Activated T-helper 1 cell treated with anti-CD3 and anti-CD28 coated beads, Interleukin-2, amount 50 U/mL, for 16 hours (primary cell): ENCODE data around the gene MUC5AC.
"Not testable (repeated sequence)": the region's sequence is repeated elsewhere in the genome, so short reads cannot be mapped to it uniquely, and the experiment has no call there.

ENCODE experiments used
- DNase-seq, 2 donors: peaks; one replicate each; pipeline ENCODE4 v3.0.0-alpha.2; 2020; ENCODE audit warnings: low read depth in 1 of 2, low spot score in 1 of 2

MUC5AC gene

DNA sequence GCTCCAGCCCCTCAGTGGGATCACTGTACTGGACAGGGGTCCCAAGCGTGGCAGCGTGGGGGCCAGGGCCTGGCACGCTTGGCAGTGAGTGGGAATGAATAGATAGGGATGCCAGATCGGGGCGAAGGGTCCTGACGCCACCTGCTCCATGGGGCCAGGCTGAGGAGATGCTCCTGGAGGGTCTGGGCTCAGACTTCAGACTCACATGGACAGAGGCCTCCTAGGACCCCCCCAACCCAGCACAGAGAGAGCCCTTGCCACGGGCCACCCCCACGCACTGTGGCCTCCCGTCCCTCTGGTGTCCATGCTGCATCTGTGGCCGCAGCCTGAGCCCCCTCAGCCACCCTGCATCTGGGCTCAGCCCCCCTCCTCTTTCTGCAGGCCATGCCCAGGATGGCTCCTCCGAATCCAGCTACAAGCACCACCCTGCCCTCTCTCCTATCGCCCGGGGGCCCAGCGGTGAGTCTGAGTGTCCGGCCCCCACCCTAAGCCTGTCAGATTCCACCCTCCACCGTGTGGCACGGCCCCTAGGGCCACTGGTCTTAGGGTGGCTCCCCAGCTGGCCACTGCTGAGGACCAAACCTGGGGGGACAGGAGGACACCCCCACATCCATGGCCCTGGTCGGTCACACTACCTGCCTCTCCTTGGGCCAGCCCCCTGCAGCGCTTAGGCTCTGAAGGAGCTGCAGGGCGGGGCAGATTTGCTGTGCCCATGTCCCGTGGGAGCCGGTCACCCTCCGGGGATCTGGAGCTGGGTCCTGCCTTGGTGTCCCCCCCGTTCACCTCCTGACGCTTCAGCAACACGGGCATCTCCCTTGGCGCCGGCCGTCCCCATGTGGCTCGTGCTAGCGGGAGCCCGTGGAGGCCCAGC lies 2.7 kb downstream of the MUC5AC start:
- no peak for DNase-seq

DNA sequence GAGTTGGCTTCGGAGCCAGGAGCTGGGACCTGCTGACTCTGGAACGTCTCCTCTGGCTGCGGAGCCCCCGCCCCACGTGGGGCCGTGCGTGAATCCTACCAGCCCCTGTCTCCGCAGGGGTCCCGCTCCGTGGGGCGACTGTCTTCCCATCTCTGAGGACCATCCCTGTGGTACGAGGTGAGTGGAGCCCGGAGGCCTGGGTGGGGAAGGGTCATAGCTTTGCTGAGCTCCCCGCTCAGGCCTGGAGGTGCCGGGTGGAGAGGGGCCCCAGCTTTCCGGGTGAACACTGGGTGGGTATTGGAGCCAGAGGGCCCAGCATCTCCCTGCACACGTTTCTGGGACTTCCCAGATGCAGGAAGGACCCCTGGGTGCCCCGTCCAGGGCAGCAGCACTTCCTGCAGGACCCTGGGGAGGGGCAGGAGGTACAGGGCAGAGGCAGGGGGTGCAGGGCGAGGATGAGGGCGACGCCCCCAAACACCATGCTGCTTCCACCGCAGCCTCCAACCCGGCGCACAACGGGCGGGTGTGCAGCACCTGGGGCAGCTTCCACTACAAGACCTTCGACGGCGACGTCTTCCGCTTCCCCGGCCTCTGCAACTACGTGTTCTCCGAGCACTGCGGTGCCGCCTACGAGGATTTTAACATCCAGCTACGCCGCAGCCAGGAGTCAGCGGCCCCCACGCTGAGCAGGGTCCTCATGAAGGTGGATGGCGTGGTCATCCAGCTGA lies 3.8 kb downstream of the MUC5AC start:
- no peak for DNase-seq

DNA sequence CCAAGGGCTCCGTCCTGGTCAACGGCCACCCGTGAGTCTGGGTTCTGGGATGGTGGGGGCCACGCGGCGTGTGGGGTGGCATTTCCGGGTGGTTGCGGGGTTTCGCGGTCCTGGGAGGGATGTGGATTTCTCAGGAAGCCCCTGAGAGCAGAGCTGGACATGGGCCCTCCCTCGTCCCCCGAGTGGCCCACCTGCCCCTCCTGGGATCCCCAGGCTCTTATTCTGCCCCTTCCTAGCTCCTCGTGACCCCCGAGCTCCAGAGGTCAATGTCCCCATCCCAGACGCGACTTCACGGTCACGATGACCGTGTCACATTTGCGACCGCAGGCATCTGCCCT lies 4.4 kb downstream of the MUC5AC start:
- DNase-seq = no peak

DNA sequence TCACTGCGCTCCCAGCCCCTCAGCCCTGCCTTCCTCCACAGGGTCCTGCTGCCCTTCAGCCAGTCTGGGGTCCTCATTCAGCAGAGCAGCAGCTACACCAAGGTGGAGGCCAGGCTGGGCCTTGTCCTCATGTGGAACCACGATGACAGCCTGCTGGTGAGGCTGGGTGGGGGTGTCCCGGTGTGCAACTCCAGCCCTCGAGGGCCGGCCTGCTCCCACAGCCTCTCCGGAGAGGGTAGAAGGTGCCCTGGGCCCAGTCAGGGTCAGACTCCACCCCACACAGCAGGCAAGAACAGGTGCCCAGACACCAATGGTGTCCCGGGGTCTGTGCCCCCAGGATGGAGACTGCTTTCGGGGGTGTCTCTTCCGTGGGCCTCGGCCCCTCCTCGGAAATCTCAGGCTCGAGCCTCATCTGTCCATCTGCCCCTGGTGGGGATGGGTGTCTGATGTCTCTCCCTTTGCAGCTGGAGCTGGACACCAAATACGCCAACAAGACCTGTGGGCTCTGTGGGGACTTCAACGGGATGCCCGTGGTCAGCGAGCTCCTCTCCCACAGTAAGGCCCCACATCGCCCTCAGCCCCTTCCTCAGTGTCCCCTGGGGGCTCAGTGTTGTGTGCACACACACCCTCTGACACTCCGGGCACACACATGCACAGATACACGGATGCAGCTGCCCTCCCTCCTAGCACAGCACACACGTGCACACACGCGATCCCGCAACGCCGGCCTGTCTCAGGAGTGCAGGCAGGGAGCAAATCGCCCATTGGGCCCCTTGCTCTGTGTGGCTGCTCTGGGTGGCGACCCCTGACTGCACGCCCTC lies 4.9 kb downstream of the MUC5AC start:
- DNase-seq = no peak

DNA sequence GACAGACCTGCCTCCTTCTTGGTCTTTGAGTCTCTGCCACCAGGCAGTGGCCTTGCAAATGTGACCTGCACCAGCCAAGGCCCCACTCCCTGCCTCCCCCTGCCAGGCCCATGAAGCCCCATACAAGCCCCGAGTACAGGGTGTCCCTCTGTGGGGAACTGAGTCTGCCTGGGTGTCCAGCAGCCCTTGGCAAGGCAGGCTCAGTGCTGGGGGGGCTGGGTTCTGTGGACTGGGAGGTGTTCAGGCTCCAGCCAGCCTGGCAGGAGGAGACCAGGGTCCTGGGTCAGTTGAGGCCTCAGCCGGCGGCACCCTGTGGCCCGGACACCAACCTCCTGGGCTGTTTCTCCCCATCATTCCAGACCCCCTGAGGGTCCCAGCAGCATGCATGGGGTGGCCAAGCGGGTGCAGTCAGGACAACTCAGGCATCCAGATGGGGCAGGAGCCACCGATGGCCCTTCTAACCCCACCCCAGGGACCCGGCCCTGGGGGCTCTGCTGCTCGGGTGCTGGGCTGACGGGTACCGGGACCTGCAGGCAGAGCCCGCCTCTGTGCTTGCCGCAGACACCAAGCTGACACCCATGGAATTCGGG lies 5.7 kb downstream of the MUC5AC start:
- DNase-seq = no peak

DNA sequence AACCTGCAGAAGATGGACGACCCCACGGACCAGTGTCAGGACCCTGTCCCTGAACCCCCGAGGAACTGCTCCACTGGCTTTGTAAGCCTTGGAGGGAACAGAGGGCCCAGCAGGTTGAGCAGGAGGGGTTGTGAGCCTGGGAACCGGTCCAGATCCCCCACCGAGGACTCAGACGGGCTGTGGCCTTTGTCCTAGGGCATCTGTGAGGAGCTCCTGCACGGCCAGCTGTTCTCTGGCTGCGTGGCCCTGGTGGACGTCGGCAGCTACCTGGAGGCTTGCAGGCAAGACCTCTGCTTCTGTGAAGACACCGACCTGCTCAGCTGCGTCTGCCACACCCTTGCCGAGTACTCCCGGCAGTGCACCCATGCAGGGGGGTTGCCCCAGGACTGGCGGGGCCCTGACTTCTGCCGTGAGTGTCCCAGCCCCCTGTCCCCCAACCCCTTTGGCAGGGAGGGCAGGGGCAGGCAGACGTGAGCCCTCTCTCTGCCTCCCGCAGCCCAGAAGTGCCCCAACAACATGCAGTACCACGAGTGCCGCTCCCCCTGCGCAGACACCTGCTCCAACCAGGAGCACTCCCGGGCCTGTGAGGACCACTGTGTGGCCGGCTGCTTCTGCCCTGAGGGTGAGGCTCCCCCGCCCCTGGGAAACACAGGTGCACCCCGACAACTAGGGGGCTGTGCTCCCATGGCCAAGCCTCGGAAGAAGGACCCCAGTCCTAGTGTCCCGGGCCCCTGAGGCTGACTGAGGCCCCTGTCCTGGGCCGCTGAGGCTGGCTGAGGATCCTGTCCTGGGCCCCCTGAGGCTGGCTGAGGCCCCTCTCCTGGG lies 6.4 kb downstream of the MUC5AC start:
- DNase-seq = no peak

DNA sequence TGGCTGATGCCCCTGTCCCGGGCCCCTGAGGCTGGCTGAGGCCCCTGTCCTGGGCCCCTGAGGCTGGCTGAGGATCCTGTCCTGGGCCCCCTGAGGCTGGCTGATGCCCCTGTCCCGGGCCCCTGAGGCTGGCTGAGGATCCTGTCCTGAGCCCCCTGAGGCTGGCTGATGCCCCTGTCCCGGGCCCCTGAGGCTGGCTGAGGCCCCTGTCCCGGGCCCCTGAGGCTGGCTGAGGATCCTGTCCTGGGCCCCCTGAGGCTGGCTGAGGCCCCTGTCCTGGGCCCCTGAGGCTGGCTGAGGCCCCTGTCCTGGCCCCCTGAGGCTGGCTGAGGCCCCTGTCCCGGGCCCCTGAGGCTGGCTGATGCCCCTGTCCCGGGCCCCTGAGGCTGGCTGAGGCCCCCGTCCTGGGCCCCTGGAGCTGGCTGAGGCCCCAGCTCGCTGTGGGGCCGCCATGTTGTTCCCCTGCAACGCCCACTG lies 7.1 kb downstream of the MUC5AC start:
- DNase-seq = not testable (repeated sequence)

DNA sequence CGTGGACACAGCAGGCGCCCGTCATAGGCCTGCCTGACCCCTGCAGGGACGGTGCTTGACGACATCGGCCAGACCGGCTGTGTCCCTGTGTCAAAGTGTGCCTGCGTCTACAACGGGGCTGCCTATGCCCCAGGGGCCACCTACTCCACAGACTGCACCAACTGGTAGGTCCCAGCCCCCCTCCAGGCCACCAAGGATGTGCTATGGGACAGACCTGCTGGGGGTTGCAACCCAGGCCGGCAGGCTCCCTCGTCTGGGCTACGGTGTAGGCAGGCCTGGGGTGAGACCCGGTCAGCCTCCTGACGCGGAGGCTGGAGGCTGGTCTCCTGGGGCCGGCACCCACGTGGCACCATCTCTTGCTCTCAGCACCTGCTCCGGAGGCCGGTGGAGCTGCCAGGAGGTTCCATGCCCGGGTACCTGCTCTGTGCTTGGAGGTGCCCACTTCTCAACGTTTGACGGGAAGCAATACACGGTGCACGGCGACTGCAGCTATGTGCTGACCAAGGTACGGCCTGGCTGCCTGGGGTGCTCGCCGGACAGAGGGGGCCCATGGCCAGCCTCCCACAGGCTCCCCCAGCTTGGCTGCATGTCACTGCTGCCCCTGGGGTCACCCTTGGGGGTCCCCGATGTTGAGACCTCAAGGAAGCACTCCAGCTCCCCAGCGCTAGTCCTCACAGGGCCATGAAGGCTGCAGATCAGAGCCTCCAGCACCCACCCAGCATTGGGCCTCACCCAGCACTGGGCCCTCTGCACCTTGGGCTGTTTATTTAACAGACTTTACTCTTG lies 7.7 kb downstream of the MUC5AC start:
- DNase-seq = no peak

DNA sequence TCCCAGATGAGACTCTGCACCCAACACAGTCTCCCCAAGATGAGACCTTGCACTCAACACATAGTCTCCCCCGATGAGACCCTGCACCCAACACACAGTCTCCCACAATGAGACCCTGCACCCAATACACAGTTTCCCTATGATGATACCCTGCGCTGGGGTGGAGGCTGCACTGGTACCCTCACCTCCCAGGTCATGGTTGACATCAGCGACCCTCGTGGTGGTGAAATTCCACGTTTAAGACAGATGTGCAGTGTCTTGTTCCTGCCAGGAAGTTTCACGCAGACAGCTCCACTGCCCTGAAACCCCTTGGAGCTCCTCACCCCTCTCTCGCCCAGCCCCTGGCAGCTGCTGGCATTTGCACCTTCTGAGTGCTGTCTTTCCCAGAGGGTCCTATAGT lies 9.5 kb downstream of the MUC5AC start:
- DNase-seq = no peak

DNA sequence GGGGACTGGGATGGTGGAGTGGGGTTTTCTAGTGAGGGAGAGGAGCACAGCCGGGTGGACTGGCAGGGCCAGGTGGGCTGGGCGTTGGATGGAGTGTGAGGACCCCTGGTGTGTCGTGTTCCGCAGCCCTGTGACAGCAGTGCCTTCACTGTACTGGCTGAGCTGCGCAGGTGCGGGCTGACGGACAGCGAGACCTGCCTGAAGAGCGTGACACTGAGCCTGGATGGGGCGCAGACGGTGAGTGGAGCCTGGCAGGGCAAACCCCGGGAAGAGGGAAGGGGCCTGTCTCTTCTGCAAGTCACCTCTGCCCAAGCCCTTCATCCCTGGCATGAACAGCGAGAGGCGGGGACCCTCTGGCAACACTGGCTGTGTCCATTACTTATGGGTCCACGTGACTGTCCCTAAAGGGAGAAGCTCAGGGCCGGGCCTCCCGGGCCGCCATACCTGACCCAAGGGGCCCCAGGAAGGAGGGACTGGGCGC lies 10.0 kb downstream of the MUC5AC start:
- DNase-seq = no peak

DNA sequence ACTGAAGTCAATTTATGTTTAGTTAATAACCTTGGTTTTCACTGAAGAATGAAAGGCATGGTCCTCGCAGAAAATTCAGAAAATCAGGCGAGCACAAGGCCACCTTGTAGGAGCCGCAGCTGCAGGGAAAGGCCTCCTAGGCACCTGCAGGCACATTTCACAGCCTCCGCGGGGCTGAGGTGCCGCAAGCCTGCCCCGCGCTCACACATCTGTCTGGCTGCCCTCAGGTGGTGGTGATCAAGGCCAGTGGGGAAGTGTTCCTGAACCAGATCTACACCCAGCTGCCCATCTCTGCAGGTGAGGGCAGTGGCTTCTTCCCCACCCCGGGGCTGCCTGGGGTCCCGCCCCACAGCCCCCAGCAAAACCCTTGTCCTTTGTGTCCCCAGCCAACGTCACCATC lies 10.5 kb downstream of the MUC5AC start:
- DNase-seq = no peak

DNA sequence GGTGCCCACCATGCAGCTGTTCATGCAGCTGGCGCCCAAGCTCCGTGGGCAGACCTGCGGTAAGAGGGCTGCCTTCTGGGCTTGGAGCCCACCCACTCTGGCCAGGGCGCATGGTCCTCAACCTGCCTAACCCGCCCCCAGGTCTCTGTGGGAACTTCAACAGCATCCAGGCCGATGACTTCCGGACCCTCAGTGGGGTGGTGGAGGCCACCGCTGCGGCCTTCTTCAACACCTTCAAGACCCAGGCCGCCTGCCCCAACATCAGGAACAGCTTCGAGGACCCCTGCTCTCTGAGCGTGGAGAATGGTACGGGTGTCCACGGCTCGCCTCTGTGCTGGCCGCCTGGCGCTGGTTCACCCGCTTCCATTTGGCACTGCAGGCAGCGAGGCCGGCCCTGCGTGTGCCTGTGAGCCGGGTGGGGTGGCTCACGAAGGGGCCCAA lies 11.0 kb downstream of the MUC5AC start:
- no peak for DNase-seq

DNA sequence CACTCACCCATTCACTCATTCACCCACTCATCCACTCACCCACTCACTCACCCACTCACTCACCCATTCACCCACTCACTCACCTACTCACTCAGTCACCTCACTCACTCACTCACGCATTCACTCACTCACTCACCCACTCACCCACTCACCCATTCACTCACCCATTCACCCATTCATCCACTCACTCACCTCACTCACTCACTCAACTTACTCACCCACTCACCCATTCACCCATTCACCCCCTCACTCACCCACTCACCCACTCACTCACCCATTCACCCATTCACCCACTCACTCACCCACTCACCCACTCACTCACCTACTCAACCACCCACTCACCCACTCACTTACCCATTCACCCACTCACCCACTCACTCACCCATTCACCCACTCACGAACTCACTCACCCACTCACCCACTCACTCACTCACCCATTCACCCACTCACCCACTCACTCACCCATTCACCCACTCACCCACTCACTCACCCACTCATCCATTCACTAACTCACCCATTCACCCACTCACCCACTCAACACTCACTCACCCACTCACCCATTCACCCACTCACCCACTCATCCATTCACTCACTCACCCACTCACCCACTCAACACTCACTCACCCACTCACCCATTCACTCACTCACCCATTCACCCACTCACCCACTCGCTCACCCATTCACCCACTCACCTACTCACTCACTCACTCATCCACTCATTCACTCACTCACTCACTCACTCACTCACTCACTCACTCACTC lies 13.7 kb downstream of the MUC5AC start:
- no peak for DNase-seq

DNA sequence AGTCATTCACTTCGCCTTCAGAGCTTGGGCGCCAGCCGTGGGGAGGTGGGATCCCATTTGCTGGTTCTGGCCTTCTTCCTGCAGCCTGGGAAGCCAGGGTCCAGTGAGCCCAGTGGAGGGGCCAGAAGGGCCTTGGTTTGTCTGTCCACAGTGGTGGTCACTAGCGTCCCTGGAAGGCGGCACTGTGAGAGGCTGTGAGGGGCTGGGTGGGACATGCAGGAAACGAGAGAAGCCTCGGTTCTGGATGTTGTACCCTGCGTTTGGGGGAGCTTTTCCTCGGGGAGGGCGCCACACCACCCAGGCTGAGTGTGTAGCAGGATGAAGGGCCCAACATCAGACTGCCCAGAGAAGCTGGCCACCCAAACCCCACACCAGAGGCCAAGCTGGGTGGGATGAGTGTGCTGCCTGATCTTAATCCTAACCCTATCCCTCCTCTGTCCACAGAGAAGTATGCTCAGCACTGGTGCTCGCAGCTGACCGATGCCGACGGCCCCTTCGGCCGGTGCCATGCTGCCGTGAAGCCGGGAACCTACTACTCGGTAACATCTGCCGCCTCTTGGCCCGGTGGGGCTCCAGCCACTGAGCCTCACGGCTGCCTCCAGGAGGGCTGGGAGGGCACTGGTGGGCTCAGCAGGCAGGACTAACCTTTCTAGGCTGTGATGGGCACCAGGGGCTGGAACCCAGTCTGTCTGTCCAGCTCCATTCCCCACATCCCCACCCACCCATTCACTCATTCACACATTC lies 14.4 kb downstream of the MUC5AC start:
- no peak for DNase-seq

DNA sequence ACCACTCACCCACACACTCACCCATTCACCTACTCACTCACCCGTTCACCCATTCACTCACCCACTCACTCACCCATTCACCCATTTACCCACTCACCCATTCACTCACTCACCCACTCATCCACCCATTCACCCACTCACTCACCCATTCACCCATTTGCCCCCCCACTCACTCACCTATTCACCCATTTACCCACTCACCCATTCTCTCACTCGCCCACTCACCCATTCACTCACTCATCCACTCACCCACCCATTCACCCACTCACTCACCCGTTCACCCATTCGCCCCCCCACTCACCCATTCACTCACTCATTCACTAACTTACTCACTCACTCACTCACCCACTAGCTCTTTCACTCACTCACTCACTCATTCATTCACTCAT lies 15.0 kb downstream of the MUC5AC start:
- no peak for DNase-seq

DNA sequence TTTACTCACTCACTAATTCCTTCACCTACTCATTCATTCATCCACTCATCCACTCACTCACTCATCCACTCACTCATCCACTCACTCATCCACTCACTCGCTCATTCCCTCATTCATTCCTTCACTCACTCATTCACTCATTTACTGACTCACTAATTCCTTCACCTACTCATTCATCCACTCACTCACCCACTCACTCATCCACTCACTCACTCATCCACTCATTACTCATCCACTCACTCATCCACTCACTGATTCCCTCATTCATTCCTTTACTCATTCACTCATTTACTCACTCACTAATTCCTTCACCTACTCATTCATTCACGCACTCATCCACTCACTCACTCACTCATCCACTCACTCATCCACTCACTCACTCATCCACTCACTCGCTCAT lies 15.6 kb downstream of the MUC5AC start:
- DNase-seq = not testable (repeated sequence)

DNA sequence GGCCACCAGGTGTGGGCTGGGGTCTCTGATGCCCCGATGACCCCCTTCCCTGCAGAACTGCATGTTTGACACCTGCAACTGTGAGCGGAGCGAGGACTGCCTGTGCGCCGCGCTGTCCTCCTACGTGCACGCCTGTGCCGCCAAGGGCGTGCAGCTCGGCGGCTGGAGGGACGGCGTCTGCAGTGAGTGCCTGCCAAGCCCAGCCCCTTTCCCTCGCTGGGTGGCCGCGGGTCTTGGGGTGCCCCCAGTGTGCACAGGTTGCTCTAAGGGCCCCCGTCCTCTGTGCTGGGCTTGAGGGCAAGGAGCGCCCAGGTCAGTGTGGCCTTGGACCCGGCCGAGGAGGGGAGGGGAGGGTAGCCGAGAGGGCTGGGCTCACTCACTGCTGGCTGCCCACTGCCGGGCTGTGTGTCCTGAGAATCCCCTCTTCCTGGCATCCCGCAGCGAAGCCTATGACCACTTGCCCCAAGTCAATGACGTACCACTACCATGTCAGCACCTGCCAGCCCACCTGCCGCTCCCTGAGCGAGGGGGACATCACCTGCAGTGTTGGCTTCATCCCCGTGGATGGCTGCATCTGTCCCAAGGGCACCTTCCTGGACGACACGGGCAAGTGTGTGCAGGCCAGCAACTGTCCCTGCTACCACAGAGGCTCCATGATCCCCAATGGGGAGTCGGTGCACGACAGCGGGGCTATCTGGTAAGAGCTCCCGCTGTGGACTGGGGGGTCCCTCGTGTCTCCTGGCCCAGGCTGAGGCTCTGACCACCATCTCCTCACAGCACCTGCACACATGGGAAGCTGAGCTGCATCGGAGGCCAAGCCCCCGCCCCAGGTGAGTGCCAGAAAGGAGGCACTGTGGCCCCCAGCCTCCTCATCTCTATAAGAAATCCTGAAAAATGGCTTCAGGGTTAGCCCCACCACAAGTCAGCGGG lies 17.0 kb downstream of the MUC5AC start:
- no peak for DNase-seq
